Stimulated activated CD8-positive, alpha-beta memory T cell treated with anti-CD3 and anti-CD28 coated beads, Interleukin-7, amount 100 ng/mL, for 48 hours (primary cell): ENCODE data around the gene ALDH3B2.
"Not testable (repeated sequence)": the region's sequence is repeated elsewhere in the genome, so short reads cannot be mapped to it uniquely, and the experiment has no call there.

Experiments used
- DNase-seq, 2 donors: peaks; one replicate each; pipeline ENCODE4 v3.0.0-alpha.2; 2020; ENCODE audit warnings: low read depth in 1 of 2; ENCODE audit errors: extremely low read depth in 1 of 2

Gene ALDH3B2

GRCh38 chr11:67687986-67688385 is 13.6 kb upstream of the ALDH3B2 start:
- DNase-seq: no peak

- DNase-seq: not testable (repeated sequence)
Observed at GRCh38 chr11:67685641-67686332, 11.4 kb upstream of the ALDH3B2 start.

- DNase-seq: not testable (repeated sequence)
Observed at GRCh38 chr11:67682126-67683034, 8.0 kb upstream of the ALDH3B2 start.

- no peak for DNase-seq
Observed at GRCh38 chr11:67680696-67681470, 6.5 kb upstream of the ALDH3B2 start.

- DNase-seq: no peak
Observed at GRCh38 chr11:67675058-67675747, 780 bp upstream of the ALDH3B2 start.

GRCh38 chr11:67673902-67674301 is 521 bp downstream of the ALDH3B2 start:
- no peak for DNase-seq

- DNase-seq: no peak
Observed at GRCh38 chr11:67673358-67673757, 1.1 kb downstream of the ALDH3B2 start.

- no peak for DNase-seq
Observed at GRCh38 chr11:67671211-67671520, 3.3 kb downstream of the ALDH3B2 start.

GRCh38 chr11:67670316-67671210 is 3.9 kb downstream of the ALDH3B2 start:
- DNase-seq: no peak

GRCh38 chr11:67668192-67668551 is 6.3 kb downstream of the ALDH3B2 start:
- DNase-seq: no peak

- DNase-seq: no peak
Observed at GRCh38 chr11:67667490-67668191, 6.8 kb downstream of the ALDH3B2 start.

GRCh38 chr11:67666676-67667489 is 7.5 kb downstream of the ALDH3B2 start:
- no peak for DNase-seq

- no peak for DNase-seq
Observed at GRCh38 chr11:67666303-67666645, 8.1 kb downstream of the ALDH3B2 start.

- no peak for DNase-seq
Observed at GRCh38 chr11:67665541-67666302, 8.7 kb downstream of the ALDH3B2 start.

GRCh38 chr11:67664696-67665540 is 9.5 kb downstream of the ALDH3B2 start:
- DNase-seq: no peak

GRCh38 chr11:67664213-67664585 is 10.2 kb downstream of the ALDH3B2 start:
- DNase-seq: no peak
